ENCODE data around the gene DPP10. TPM values are rescaled to one million over a fixed set of nuclear protein-coding genes. Genes with fewer than 3 reads are reported as not detected.

The DPP10 gene
- total and polyA plus RNA-seq, 10 of the 15 experiments (the other 5 are each of a cell fraction or from before 2014, with no cell fraction given): not detected

GRCh38 chr2:115757286-115757685, 1314.8 kb downstream of the DPP10 start:
- 25% methylated on average over 4 of the region's 4 CpGs for WGBS (ENCODE audit: insufficient coverage, insufficient replicate concordance, low lambda C conversion rate, missing lambda C conversion rate)
- Histone ChIP-seq H3K4me2 (ENCODE audit: control insufficient read depth, insufficient read depth) (no peak overlapping the region), H3K79me2 (ENCODE audit: control insufficient read depth, insufficient read depth, low read length) (no peaks in the 10 kb centered on the region), H3K27ac (ENCODE audit: control insufficient read depth, insufficient read depth) (no peak overlapping the region), H3K36me3 (ENCODE audit: control insufficient read depth in 2 of 2, insufficient read depth in 2 of 2, low read length in 1 of 2) (no peaks in the 10 kb centered on the region), H3K9ac (ENCODE audit: control insufficient read depth, insufficient read depth, low read length) (no peak overlapping the region), H3K27me3 (replicated peaks in 1 of 2; ENCODE audit: control insufficient read depth in 2 of 2, insufficient read depth in 2 of 2, low read length in 1 of 2) (no peaks in the 10 kb centered on the region), H3K4me1 (ENCODE audit: control insufficient read depth, insufficient read depth, low read length) (no peaks in the 10 kb centered on the region), H3K4me3 (no peak overlapping the region), H2AFZ (ENCODE audit: control insufficient read depth, low read depth, low read length) (no peak overlapping the region), H4K20me1 (ENCODE audit: control insufficient read depth, insufficient read depth) (no peaks in the 10 kb centered on the region), H3K9me3 (replicated peaks; ENCODE audit: control insufficient read depth, insufficient read depth, low read length) (no peaks in the 10 kb centered on the region)
- no TSS peak for BruUV-seq (replicated peaks)
- TF ChIP-seq EED (IDR thresholded peaks at IDR 0.05; ENCODE audit: low read depth): no peak
- in situ Hi-C loops (cut with MboI) (no loop called here), intact Hi-C loops (cut with micrococcal nuclease; ENCODE audit: unreplicated experiment) (no loop called here)
- no peak for ATAC-seq
- ChIA-PET RAD21 (ENCODE audit: unreplicated experiment) (no interaction called here), POLR2A (no interaction called here), CTCF (no interaction called here), SMC1A (ENCODE audit: uncharacterized antibody, unreplicated experiment) (no interaction called here)
- FAIRE-seq: no peak
- no peak for DNase-seq (ENCODE audit: low read depth, low spot score)

- no peak overlapping the region for H3K4me2 ChIP-seq (ENCODE audit: control insufficient read depth, insufficient read depth)
- no peak for DNase-seq (ENCODE audit: low read depth, low spot score)
- no peak for FAIRE-seq
- WGBS (ENCODE audit: insufficient coverage, insufficient replicate concordance, low lambda C conversion rate, missing lambda C conversion rate): 0% methylated on average over 1 of the region's 1 CpG
- H3K4me3 ChIP-seq: no peak overlapping the region
- no peaks in the 10 kb centered on the region for H3K4me1 ChIP-seq (ENCODE audit: control insufficient read depth, insufficient read depth, low read length)
- RAD21 ChIA-PET (ENCODE audit: unreplicated experiment): no interaction called here
- H3K36me3 ChIP-seq (ENCODE audit: control insufficient read depth in 2 of 2, insufficient read depth in 2 of 2, low read length in 1 of 2): no peaks in the 10 kb centered on the region
- no peaks in the 10 kb centered on the region for H3K79me2 ChIP-seq (ENCODE audit: control insufficient read depth, insufficient read depth, low read length)
- H3K27ac ChIP-seq (ENCODE audit: control insufficient read depth, insufficient read depth): no peak overlapping the region
- no peak overlapping the region for H3K9ac ChIP-seq (ENCODE audit: control insufficient read depth, insufficient read depth, low read length)
- H3K9me3 ChIP-seq (replicated peaks; ENCODE audit: control insufficient read depth, insufficient read depth, low read length): no peaks in the 10 kb centered on the region
- H3K27me3 ChIP-seq (replicated peaks in 1 of 2; ENCODE audit: control insufficient read depth in 2 of 2, insufficient read depth in 2 of 2, low read length in 1 of 2): no peaks in the 10 kb centered on the region
- intact Hi-C loops (cut with micrococcal nuclease; ENCODE audit: unreplicated experiment): no loop called here
- POLR2A ChIA-PET: no interaction called here
- no peak overlapping the region for H2AFZ ChIP-seq (ENCODE audit: control insufficient read depth, low read depth, low read length)
- in situ Hi-C loops (cut with MboI): no loop called here
- SMC1A ChIA-PET (ENCODE audit: uncharacterized antibody, unreplicated experiment): interaction anchor here (1.1 kb wide), 1 partner anchor 23 kb away, joined by 3 read pairs; no protein-coding TSS in a partner anchor
- ATAC-seq: no peak
- no TSS peak for BruUV-seq (replicated peaks)
- CTCF ChIA-PET: no interaction called here
- H4K20me1 ChIP-seq (ENCODE audit: control insufficient read depth, insufficient read depth): no peaks in the 10 kb centered on the region
- no peak for TF ChIP-seq RCOR1 (conservative IDR thresholded peaks at IDR 0.05; ENCODE audit: low read depth, low read length)
- no peak for TF ChIP-seq BACH1 (IDR thresholded peaks at IDR 0.05; ENCODE audit: borderline replicate concordance)
- no peak for TF ChIP-seq IKZF2 (IDR thresholded peaks at IDR 0.05)
- TF ChIP-seq, protein P1, sequence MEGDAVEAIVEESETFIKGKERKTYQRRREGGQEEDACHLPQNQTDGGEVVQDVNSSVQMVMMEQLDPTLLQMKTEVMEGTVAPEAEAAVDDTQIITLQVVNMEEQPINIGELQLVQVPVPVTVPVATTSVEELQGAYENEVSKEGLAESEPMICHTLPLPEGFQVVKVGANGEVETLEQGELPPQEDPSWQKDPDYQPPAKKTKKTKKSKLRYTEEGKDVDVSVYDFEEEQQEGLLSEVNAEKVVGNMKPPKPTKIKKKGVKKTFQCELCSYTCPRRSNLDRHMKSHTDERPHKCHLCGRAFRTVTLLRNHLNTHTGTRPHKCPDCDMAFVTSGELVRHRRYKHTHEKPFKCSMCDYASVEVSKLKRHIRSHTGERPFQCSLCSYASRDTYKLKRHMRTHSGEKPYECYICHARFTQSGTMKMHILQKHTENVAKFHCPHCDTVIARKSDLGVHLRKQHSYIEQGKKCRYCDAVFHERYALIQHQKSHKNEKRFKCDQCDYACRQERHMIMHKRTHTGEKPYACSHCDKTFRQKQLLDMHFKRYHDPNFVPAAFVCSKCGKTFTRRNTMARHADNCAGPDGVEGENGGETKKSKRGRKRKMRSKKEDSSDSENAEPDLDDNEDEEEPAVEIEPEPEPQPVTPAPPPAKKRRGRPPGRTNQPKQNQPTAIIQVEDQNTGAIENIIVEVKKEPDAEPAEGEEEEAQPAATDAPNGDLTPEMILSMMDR (IDR thresholded peaks at IDR 0.05 in 2 of 3, conservative IDR thresholded peaks at IDR 0.05 in 1 of 3; ENCODE audit: control insufficient read depth in 2 of 3, extremely low read depth in 1 of 3, insufficient read depth in 1 of 3, low read depth in 3 of 3, low read length in 3 of 3): no peak
- TF ChIP-seq SUZ12 (IDR thresholded peaks at IDR 0.05; ENCODE audit: unreplicated experiment): no peak
- no peak for TF ChIP-seq FOXM1 (IDR thresholded peaks at IDR 0.05; ENCODE audit: low read depth, low read length)
- no peak for TF ChIP-seq JUND (IDR thresholded peaks at IDR 0.05; ENCODE audit: low read depth, low read length)
- TF ChIP-seq, protein P2, sequence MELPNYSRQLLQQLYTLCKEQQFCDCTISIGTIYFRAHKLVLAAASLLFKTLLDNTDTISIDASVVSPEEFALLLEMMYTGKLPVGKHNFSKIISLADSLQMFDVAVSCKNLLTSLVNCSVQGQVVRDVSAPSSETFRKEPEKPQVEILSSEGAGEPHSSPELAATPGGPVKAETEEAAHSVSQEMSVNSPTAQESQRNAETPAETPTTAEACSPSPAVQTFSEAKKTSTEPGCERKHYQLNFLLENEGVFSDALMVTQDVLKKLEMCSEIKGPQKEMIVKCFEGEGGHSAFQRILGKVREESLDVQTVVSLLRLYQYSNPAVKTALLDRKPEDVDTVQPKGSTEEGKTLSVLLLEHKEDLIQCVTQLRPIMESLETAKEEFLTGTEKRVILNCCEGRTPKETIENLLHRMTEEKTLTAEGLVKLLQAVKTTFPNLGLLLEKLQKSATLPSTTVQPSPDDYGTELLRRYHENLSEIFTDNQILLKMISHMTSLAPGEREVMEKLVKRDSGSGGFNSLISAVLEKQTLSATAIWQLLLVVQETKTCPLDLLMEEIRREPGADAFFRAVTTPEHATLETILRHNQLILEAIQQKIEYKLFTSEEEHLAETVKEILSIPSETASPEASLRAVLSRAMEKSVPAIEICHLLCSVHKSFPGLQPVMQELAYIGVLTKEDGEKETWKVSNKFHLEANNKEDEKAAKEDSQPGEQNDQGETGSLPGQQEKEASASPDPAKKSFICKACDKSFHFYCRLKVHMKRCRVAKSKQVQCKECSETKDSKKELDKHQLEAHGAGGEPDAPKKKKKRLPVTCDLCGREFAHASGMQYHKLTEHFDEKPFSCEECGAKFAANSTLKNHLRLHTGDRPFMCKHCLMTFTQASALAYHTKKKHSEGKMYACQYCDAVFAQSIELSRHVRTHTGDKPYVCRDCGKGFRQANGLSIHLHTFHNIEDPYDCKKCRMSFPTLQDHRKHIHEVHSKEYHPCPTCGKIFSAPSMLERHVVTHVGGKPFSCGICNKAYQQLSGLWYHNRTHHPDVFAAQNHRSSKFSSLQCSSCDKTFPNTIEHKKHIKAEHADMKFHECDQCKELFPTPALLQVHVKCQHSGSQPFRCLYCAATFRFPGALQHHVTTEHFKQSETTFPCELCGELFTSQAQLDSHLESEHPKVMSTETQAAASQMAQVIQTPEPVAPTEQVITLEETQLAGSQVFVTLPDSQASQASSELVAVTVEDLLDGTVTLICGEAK (IDR thresholded peaks at IDR 0.05; ENCODE audit: borderline replicate concordance): no peak
- TF ChIP-seq POLR2A (IDR thresholded peaks at IDR 0.05; ENCODE audit: low read depth, low read length): no peak
Observed at GRCh38 chr2:115763601-115764000, 1321.2 kb downstream of the DPP10 start.

Data from GM12878 (cell line).